HL-60 (cell line): ENCODE data around the gene RDH8.

Source experiments
- POLR2AphosphoS5 ChIP-seq: IDR thresholded peaks from 2 replicates; pipeline ENCODE4 v1.6.1; 2012; ENCODE audit warnings: low read depth
- TF ChIP-seq, protein P1 (sequence below): IDR thresholded peaks from one replicate; pipeline ENCODE4 v1.5.1; 2011; ENCODE audit warnings: low read length, control low read depth, inconsistent platforms; ENCODE audit not compliant: insufficient read depth
- TF ChIP-seq, protein P2 (sequence below): IDR thresholded peaks from 2 replicates; pipeline ENCODE4 v1.6.1; 2012; ENCODE audit warnings: low read depth; ENCODE audit not compliant: insufficient replicate concordance

GRCh38 chr19:9995999-9996398, 17.3 kb upstream of the RDH8 start:
- TF ChIP-seq, protein P1, sequence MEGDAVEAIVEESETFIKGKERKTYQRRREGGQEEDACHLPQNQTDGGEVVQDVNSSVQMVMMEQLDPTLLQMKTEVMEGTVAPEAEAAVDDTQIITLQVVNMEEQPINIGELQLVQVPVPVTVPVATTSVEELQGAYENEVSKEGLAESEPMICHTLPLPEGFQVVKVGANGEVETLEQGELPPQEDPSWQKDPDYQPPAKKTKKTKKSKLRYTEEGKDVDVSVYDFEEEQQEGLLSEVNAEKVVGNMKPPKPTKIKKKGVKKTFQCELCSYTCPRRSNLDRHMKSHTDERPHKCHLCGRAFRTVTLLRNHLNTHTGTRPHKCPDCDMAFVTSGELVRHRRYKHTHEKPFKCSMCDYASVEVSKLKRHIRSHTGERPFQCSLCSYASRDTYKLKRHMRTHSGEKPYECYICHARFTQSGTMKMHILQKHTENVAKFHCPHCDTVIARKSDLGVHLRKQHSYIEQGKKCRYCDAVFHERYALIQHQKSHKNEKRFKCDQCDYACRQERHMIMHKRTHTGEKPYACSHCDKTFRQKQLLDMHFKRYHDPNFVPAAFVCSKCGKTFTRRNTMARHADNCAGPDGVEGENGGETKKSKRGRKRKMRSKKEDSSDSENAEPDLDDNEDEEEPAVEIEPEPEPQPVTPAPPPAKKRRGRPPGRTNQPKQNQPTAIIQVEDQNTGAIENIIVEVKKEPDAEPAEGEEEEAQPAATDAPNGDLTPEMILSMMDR: no peak
- no peak for TF ChIP-seq POLR2AphosphoS5
- TF ChIP-seq, protein P2, sequence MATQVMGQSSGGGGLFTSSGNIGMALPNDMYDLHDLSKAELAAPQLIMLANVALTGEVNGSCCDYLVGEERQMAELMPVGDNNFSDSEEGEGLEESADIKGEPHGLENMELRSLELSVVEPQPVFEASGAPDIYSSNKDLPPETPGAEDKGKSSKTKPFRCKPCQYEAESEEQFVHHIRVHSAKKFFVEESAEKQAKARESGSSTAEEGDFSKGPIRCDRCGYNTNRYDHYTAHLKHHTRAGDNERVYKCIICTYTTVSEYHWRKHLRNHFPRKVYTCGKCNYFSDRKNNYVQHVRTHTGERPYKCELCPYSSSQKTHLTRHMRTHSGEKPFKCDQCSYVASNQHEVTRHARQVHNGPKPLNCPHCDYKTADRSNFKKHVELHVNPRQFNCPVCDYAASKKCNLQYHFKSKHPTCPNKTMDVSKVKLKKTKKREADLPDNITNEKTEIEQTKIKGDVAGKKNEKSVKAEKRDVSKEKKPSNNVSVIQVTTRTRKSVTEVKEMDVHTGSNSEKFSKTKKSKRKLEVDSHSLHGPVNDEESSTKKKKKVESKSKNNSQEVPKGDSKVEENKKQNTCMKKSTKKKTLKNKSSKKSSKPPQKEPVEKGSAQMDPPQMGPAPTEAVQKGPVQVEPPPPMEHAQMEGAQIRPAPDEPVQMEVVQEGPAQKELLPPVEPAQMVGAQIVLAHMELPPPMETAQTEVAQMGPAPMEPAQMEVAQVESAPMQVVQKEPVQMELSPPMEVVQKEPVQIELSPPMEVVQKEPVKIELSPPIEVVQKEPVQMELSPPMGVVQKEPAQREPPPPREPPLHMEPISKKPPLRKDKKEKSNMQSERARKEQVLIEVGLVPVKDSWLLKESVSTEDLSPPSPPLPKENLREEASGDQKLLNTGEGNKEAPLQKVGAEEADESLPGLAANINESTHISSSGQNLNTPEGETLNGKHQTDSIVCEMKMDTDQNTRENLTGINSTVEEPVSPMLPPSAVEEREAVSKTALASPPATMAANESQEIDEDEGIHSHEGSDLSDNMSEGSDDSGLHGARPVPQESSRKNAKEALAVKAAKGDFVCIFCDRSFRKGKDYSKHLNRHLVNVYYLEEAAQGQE: no peak
